Measurements from ENCODE around the gene RIPPLY1.

DNA sequence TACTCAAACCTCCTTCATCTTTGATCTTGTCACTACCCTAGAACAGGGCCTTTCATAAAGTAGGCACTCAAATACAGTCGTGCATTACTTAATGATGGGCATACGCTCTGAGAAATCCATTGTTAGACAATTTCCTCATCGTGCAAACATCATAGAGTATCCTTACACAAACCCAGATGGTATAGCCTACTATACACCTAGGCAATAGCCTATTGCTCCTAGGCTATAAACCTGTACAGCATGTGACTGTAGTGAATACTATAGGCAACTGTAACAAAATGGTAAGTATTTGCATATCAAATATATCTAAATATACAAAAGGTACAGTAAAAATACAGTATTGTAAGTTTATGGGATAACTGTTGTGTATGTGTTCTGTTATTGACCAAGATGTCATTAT is 48.9 kb upstream of the RIPPLY1 start:
- TF ChIP-seq CTCF (IDR thresholded peaks at IDR 0.05) (no peak), POLR2A (IDR thresholded peaks at IDR 0.05) (no peak), EP300 (IDR thresholded peaks at IDR 0.05) (no peak)

Measured in tibial nerve (tissue), 4 donors.